Stimulated activated CD4-positive, alpha-beta T cell treated with anti-CD3 and anti-CD28 coated beads, Interleukin-15, amount 100 ng/mL, for 24 hours (primary cell): ENCODE measurements around the gene HERC5.
"Not testable (repeated sequence)": the region's sequence is repeated elsewhere in the genome, so short reads cannot be mapped to it uniquely, and the experiment has no call there.

Experiments used
- DNase-seq: peaks from one replicate; pipeline ENCODE4 v3.0.0-alpha.2; 2020

HERC5 gene

GRCh38 chr4:88456670-88457306 lies at the start of gene HERC5:
Gene HERC5 (plus strand): TSS chr4:88457119. CDS start chr4:88457270, 151 bp downstream.
- DNase-seq = peak; percentile 88

- no peak for DNase-seq
Measured at GRCh38 chr4:88409206-88409605, 47.7 kb upstream of the HERC5 start.

GRCh38 chr4:88409789-88410188 lies 47.1 kb upstream of the HERC5 start:
- no peak for DNase-seq

GRCh38 chr4:88411491-88412096 lies 45.3 kb upstream of the HERC5 start:
- peak; percentile 3 for DNase-seq

GRCh38 chr4:88413801-88414200 lies 43.1 kb upstream of the HERC5 start:
- DNase-seq = no peak

GRCh38 chr4:88414755-88415154 lies 42.2 kb upstream of the HERC5 start:
- no peak for DNase-seq

- no peak for DNase-seq
Measured at GRCh38 chr4:88415982-88416381, 40.9 kb upstream of the HERC5 start.

- DNase-seq = no peak
Measured at GRCh38 chr4:88418411-88418810, 38.5 kb upstream of the HERC5 start.

GRCh38 chr4:88419874-88420273 lies 37.0 kb upstream of the HERC5 start:
- no peak for DNase-seq

- no peak for DNase-seq
Measured at GRCh38 chr4:88420844-88421243, 36.1 kb upstream of the HERC5 start.

- DNase-seq = no peak
Measured at GRCh38 chr4:88422403-88422802, 34.5 kb upstream of the HERC5 start.

- no peak for DNase-seq
Measured at GRCh38 chr4:88429401-88429800, 27.5 kb upstream of the HERC5 start.

- DNase-seq = no peak
Measured at GRCh38 chr4:88435987-88436693, 20.8 kb upstream of the HERC5 start.

- DNase-seq = not testable (repeated sequence)
Measured at GRCh38 chr4:88437873-88438272, 19.0 kb upstream of the HERC5 start.

GRCh38 chr4:88439161-88439760 lies 17.7 kb upstream of the HERC5 start:
- no peak for DNase-seq

- no peak for DNase-seq
Measured at GRCh38 chr4:88440146-88440545, 16.8 kb upstream of the HERC5 start.

- no peak for DNase-seq
Measured at GRCh38 chr4:88441696-88442095, 15.2 kb upstream of the HERC5 start.

- DNase-seq = no peak
Measured at GRCh38 chr4:88442689-88443191, 14.2 kb upstream of the HERC5 start.

- no peak for DNase-seq
Measured at GRCh38 chr4:88443486-88443885, 13.4 kb upstream of the HERC5 start.

GRCh38 chr4:88445252-88445651 lies 11.7 kb upstream of the HERC5 start:
- DNase-seq = no peak

- DNase-seq = no peak
Measured at GRCh38 chr4:88446124-88446523, 10.8 kb upstream of the HERC5 start.

- no peak for DNase-seq
Measured at GRCh38 chr4:88447371-88448095, 9.4 kb upstream of the HERC5 start.

- not testable (repeated sequence) for DNase-seq
Measured at GRCh38 chr4:88448211-88448765, 8.6 kb upstream of the HERC5 start.
